Mucosa of stomach (tissue), 1 donor: ENCODE results near the gene SMCP.

Source experiments
- H3K27me3 ChIP-seq: one replicate; pipeline ENCODE4 v1.7.0; 2013; ENCODE audit warnings: mild to moderate bottlenecking, low read length; ENCODE audit not compliant: control insufficient read depth, insufficient read depth
- H3K36me3 ChIP-seq: one replicate; pipeline ENCODE4 v1.7.0; 2013; ENCODE audit warnings: low read length; ENCODE audit not compliant: control insufficient read depth, insufficient read depth
- H3K4me1 ChIP-seq: one replicate; pipeline ENCODE4 v1.7.0; 2013; ENCODE audit warnings: mild to moderate bottlenecking, low read length; ENCODE audit not compliant: control insufficient read depth, insufficient read depth
- H3K4me3 ChIP-seq: one replicate; pipeline ENCODE4 v1.7.0; 2013; ENCODE audit warnings: low read length
- H3K9ac ChIP-seq: one replicate; pipeline ENCODE4 v1.7.0; 2013; ENCODE audit warnings: mild to moderate bottlenecking, low read length, moderate library complexity
- H3K9me3 ChIP-seq: one replicate; pipeline ENCODE4 v1.7.0; 2013; ENCODE audit warnings: mild to moderate bottlenecking, low read length, moderate library complexity; ENCODE audit not compliant: control insufficient read depth
- donor health status: Pancreatic carcinoma.

SMCP gene

GRCh38 chr1:152924191-152924590 lies 46.1 kb downstream of the SMCP start:
- H3K4me3 ChIP-seq, result no peak overlapping the region
- no peaks in the 10 kb centered on the region for H3K4me1 ChIP-seq
- H3K9ac ChIP-seq, result no peak overlapping the region
- no peaks in the 10 kb centered on the region for H3K9me3 ChIP-seq
- no peaks in the 10 kb centered on the region for H3K36me3 ChIP-seq
- H3K27me3 ChIP-seq, result no peaks in the 10 kb centered on the region

DNA sequence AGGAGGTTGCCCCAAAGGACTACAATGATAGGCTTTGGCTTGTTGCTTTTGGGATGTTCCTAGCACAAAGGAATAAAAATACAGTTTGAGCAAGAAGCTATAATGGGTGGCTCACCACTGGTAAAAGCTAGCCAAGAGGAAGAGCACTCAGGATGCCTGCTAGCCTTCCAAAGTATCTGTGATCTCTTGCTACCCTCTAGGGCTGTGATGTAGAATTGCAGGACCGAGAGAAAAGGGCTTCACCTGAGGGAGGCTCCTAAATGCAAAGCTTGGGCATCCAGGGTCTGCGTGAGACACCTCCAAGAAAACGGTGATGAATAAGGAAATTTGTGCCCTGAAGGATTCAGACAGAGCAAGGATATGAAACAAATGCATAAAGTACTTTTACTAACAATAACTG lies 48.0 kb downstream of the SMCP start:
- H3K36me3 ChIP-seq, result no peaks in the 10 kb centered on the region
- no peaks in the 10 kb centered on the region for H3K9me3 ChIP-seq
- no peak overlapping the region for H3K9ac ChIP-seq
- H3K4me3 ChIP-seq, result no peak overlapping the region
- H3K27me3 ChIP-seq, result no peaks in the 10 kb centered on the region
- H3K4me1 ChIP-seq, result no peaks in the 10 kb centered on the region

- no peaks in the 10 kb centered on the region for H3K27me3 ChIP-seq
- no peaks in the 10 kb centered on the region for H3K36me3 ChIP-seq
- no peaks in the 10 kb centered on the region for H3K4me1 ChIP-seq
- no peak overlapping the region for H3K9ac ChIP-seq
- no peaks in the 10 kb centered on the region for H3K9me3 ChIP-seq
- H3K4me3 ChIP-seq, result no peak overlapping the region
These were observed 50.5 kb downstream of the SMCP start for GRCh38 chr1:152928671-152929070.

DNA sequence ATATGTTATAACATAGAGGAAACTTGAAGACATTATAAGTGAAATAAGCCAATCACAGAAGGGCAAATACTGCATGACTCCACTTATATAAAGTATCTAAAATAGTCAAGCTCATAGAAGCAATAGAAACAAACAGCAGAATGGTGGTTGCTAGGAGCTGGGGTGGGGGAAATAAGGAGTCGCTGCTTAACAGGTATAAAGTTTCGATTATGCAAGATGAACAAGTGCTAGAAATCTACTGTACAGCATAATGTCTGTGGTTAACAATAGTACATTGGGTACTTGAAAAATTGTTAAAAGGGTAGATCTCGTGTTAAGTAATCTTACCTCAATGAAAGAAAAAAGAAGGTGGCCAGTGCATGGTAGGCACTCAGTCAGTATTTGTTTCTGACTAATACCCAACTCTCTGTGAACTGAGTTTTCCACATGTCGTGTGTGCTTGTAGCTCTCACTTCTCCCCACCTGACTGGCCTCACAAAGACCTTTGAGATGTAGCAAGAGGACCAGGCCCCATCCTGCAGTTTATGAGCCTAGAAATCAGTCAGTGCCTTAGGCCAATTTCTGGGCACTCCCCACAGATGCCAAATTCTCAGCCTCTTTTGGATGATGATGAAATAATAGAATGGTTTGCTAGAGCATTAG lies 54.2 kb downstream of the SMCP start:
- Histone ChIP-seq H3K4me3 (no peak overlapping the region), H3K4me1 (no peaks in the 10 kb centered on the region), H3K9me3 (no peaks in the 10 kb centered on the region), H3K36me3 (no peaks in the 10 kb centered on the region), H3K27me3 (no peaks in the 10 kb centered on the region), H3K9ac (no peak overlapping the region)

DNA sequence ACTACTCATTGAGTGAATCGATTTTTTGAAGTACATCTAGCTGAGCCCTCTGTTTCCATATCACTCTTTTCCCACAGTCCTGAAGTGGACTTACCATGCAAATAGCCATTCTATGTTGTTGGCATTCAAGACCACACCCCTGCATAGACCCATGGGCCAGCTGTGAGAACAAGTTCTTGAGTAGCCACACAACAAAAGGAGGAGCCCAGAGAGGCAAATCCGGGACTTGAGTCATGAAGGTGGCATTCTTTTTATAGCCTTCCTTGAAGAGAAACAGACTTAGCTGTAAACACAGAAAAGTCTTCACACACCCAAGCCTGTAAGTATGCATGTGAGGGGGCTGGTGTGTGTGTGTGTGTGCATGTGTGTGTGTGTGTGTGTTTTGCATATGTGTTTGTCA lies 55.1 kb downstream of the SMCP start:
- H3K9me3 ChIP-seq, result no peaks in the 10 kb centered on the region
- no peaks in the 10 kb centered on the region for H3K27me3 ChIP-seq
- H3K9ac ChIP-seq, result no peak overlapping the region
- no peaks in the 10 kb centered on the region for H3K4me1 ChIP-seq
- H3K4me3 ChIP-seq, result no peak overlapping the region
- no peaks in the 10 kb centered on the region for H3K36me3 ChIP-seq
